Measurements from ENCODE around the gene ENTPD2.
"Not testable (repeated sequence)": the region's sequence is repeated elsewhere in the genome, so short reads cannot be mapped to it uniquely, and the experiment has no call there.

Gene ENTPD2

GRCh38 chr9:137068539-137069507 lies 15.0 kb upstream of the ENTPD2 start:
- H3K27ac ChIP-seq (ENCODE audit: low read length), result no peak overlapping the region
- peaks cover 21% of the 10 kb centered on the region for H3K27me3 ChIP-seq (ENCODE audit: insufficient read depth, low read length)
- H3K36me3 ChIP-seq (ENCODE audit: insufficient read depth, low read depth, low read length), result no peaks in the 10 kb centered on the region
- H3K4me3 ChIP-seq (ENCODE audit: low read length), result peak overlapping the region; percentile 64
- H3K9me3 ChIP-seq (ENCODE audit: insufficient read depth, low read depth, low read length), result no peaks in the 10 kb centered on the region
- H3K4me1 ChIP-seq (ENCODE audit: insufficient read depth, low read length), result peaks cover 4% of the 10 kb centered on the region
- no peak overlapping the region for H3K9ac ChIP-seq (ENCODE audit: low read depth, low read length)

GRCh38 chr9:137067860-137068538 lies 14.1 kb upstream of the ENTPD2 start:
- Histone ChIP-seq H3K27ac (ENCODE audit: low read length) (no peak overlapping the region), H3K4me3 (ENCODE audit: low read length) (no peak overlapping the region), H3K4me1 (ENCODE audit: insufficient read depth, low read length) (peaks cover 4% of the 10 kb centered on the region), H3K9ac (ENCODE audit: low read depth, low read length) (no peak overlapping the region), H3K36me3 (ENCODE audit: insufficient read depth, low read depth, low read length) (no peaks in the 10 kb centered on the region), H3K9me3 (ENCODE audit: insufficient read depth, low read depth, low read length) (no peaks in the 10 kb centered on the region), H3K27me3 (ENCODE audit: insufficient read depth, low read length) (peaks cover 18% of the 10 kb centered on the region)

GRCh38 chr9:137066096-137066861 lies 12.4 kb upstream of the ENTPD2 start:
- Histone ChIP-seq H3K36me3 (ENCODE audit: insufficient read depth, low read depth, low read length) (no peaks in the 10 kb centered on the region), H3K4me3 (ENCODE audit: low read length) (no peak overlapping the region), H3K9ac (ENCODE audit: low read depth, low read length) (no peak overlapping the region), H3K4me1 (ENCODE audit: insufficient read depth, low read length) (peaks cover 4% of the 10 kb centered on the region), H3K27ac (ENCODE audit: low read length) (no peak overlapping the region), H3K9me3 (ENCODE audit: insufficient read depth, low read depth, low read length) (no peaks in the 10 kb centered on the region), H3K27me3 (ENCODE audit: insufficient read depth, low read length) (peaks cover 13% of the 10 kb centered on the region)

- Histone ChIP-seq H3K4me3 (ENCODE audit: low read length) (no peak overlapping the region), H3K27me3 (ENCODE audit: insufficient read depth, low read length) (peaks cover 9% of the 10 kb centered on the region), H3K9me3 (ENCODE audit: insufficient read depth, low read depth, low read length) (no peaks in the 10 kb centered on the region), H3K36me3 (ENCODE audit: insufficient read depth, low read depth, low read length) (no peaks in the 10 kb centered on the region), H3K9ac (ENCODE audit: low read depth, low read length) (no peak overlapping the region), H3K4me1 (ENCODE audit: insufficient read depth, low read length) (no peaks in the 10 kb centered on the region; the same call in 1 of the 2 replicates), H3K27ac (ENCODE audit: low read length) (no peak overlapping the region)
Measured at GRCh38 chr9:137065336-137065967, 11.6 kb upstream of the ENTPD2 start.

GRCh38 chr9:137064880-137065164 lies 11.0 kb upstream of the ENTPD2 start:
- Histone ChIP-seq H3K27ac (ENCODE audit: low read length) (no peak overlapping the region), H3K4me1 (ENCODE audit: insufficient read depth, low read length) (no peaks in the 10 kb centered on the region; the same call in 1 of the 2 replicates)

GRCh38 chr9:137064027-137064879 lies 10.4 kb upstream of the ENTPD2 start:
- no peaks in the 10 kb centered on the region; the same call in 1 of the 2 replicates for H3K4me1 ChIP-seq (ENCODE audit: insufficient read depth, low read length)
- no peaks in the 10 kb centered on the region for H3K36me3 ChIP-seq (ENCODE audit: insufficient read depth, low read depth, low read length)
- H3K27ac ChIP-seq (ENCODE audit: low read length), result no peak overlapping the region
- no peak overlapping the region for H3K9ac ChIP-seq (ENCODE audit: low read depth, low read length)
- peaks cover 4% of the 10 kb centered on the region for H3K27me3 ChIP-seq (ENCODE audit: insufficient read depth, low read length)
- H3K9me3 ChIP-seq (ENCODE audit: insufficient read depth, low read depth, low read length), result no peaks in the 10 kb centered on the region
- H3K4me3 ChIP-seq (ENCODE audit: low read length), result no peak overlapping the region

More at GRCh38 chr9:137064880-137065164, 11.0 kb upstream of the ENTPD2 start:
- no peaks in the 10 kb centered on the region for H3K9me3 ChIP-seq (ENCODE audit: insufficient read depth, low read depth, low read length)
- H3K9ac ChIP-seq (ENCODE audit: low read depth, low read length), result no peak overlapping the region
- no peak overlapping the region for H3K4me3 ChIP-seq (ENCODE audit: low read length)
- peaks cover 9% of the 10 kb centered on the region for H3K27me3 ChIP-seq (ENCODE audit: insufficient read depth, low read length)
- no peaks in the 10 kb centered on the region for H3K36me3 ChIP-seq (ENCODE audit: insufficient read depth, low read depth, low read length)

GRCh38 chr9:137063311-137064026 lies 9.6 kb upstream of the ENTPD2 start:
- H3K4me1 ChIP-seq (ENCODE audit: insufficient read depth, low read length), result no peaks in the 10 kb centered on the region
- H3K36me3 ChIP-seq (ENCODE audit: insufficient read depth, low read depth, low read length), result no peaks in the 10 kb centered on the region
- H3K4me3 ChIP-seq (ENCODE audit: low read length), result no peak overlapping the region
- H3K9ac ChIP-seq (ENCODE audit: low read depth, low read length), result no peak overlapping the region
- no peaks in the 10 kb centered on the region for H3K9me3 ChIP-seq (ENCODE audit: insufficient read depth, low read depth, low read length)
- peaks cover 3% of the 10 kb centered on the region; the same call in 1 of the 2 replicates for H3K27me3 ChIP-seq (ENCODE audit: insufficient read depth, low read length)
- no peak overlapping the region for H3K27ac ChIP-seq (ENCODE audit: low read length)

GRCh38 chr9:137062798-137063197 lies 8.9 kb upstream of the ENTPD2 start:
- H3K4me1 ChIP-seq (ENCODE audit: insufficient read depth, low read length); H3K4me3 ChIP-seq (ENCODE audit: low read length); H3K27me3 ChIP-seq (ENCODE audit: insufficient read depth, low read length); H3K36me3 ChIP-seq (ENCODE audit: insufficient read depth, low read depth, low read length); H3K9me3 ChIP-seq (ENCODE audit: insufficient read depth, low read depth, low read length); H3K27ac ChIP-seq (ENCODE audit: low read length); H3K9ac ChIP-seq (ENCODE audit: low read depth, low read length): not testable (repeated sequence)

- Histone ChIP-seq H3K9me3 (ENCODE audit: insufficient read depth, low read depth, low read length) (no peaks in the 10 kb centered on the region), H3K4me3 (ENCODE audit: low read length) (no peak overlapping the region), H3K27me3 (ENCODE audit: insufficient read depth, low read length) (peaks cover 7% of the 10 kb centered on the region; the same call in 1 of the 2 replicates), H3K36me3 (ENCODE audit: insufficient read depth, low read depth, low read length) (no peaks in the 10 kb centered on the region), H3K4me1 (ENCODE audit: insufficient read depth, low read length) (no peaks in the 10 kb centered on the region), H3K27ac (ENCODE audit: low read length) (no peak overlapping the region), H3K9ac (ENCODE audit: low read depth, low read length) (no peak overlapping the region)
Measured at GRCh38 chr9:137062384-137062783, 8.5 kb upstream of the ENTPD2 start.

- H3K9me3 ChIP-seq (ENCODE audit: insufficient read depth, low read depth, low read length), result no peaks in the 10 kb centered on the region
- H3K4me1 ChIP-seq (ENCODE audit: insufficient read depth, low read length), result no peaks in the 10 kb centered on the region
- H3K36me3 ChIP-seq (ENCODE audit: insufficient read depth, low read depth, low read length), result no peaks in the 10 kb centered on the region
- H3K27me3 ChIP-seq (ENCODE audit: insufficient read depth, low read length), result peaks cover 38% of the 10 kb centered on the region
- no peak overlapping the region for H3K27ac ChIP-seq (ENCODE audit: low read length)
- H3K4me3 ChIP-seq (ENCODE audit: low read length), result no peak overlapping the region
- no peak overlapping the region for H3K9ac ChIP-seq (ENCODE audit: low read depth, low read length)
Measured at GRCh38 chr9:137058521-137059234, 4.8 kb upstream of the ENTPD2 start.
